ENCODE results near the gene ITGAX. TPM values are rescaled to one million over a fixed set of nuclear protein-coding genes. Genes with fewer than 3 reads are reported as not detected.

The ITGAX gene
- total RNA-seq, 1 donor: 0.36 TPM

DNA sequence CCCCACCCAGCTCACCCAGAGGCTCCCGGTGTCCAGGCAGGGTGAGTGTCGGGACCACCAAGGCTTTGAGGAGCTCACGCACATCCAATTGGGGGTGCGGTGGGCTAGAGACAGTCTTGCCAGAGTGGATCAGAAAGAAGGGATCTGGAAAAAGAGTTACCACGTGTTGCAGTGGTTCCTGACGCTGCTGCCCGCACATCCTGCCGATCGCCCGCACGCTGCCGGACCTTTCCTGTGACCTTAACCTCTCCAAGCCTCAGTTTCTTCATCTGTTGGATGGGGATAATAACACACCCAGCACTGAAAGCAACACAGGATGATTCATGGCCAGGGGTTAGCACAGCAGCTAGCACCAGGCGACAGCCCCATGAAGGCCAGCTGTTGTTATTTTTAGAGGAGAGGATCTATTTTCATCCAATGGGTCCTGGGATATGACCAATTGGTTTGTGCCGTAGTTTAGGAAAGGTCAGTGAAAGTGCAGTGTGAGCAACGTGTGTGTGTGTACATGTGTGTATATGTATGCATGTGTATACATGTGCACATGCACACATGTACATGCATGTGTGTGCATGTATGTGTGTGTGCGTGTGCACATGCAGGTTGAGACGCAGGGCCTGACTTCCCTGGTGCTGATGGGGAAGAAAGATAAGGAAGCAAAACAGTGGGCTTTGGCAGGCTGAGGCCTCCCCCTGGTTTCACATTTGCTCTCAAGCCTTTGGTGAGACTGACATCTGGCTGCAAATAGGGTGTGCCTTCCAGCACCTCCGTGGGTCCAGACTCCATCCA lies 2.5 kb downstream of the ITGAX start:
- TF ChIP-seq, protein P1, sequence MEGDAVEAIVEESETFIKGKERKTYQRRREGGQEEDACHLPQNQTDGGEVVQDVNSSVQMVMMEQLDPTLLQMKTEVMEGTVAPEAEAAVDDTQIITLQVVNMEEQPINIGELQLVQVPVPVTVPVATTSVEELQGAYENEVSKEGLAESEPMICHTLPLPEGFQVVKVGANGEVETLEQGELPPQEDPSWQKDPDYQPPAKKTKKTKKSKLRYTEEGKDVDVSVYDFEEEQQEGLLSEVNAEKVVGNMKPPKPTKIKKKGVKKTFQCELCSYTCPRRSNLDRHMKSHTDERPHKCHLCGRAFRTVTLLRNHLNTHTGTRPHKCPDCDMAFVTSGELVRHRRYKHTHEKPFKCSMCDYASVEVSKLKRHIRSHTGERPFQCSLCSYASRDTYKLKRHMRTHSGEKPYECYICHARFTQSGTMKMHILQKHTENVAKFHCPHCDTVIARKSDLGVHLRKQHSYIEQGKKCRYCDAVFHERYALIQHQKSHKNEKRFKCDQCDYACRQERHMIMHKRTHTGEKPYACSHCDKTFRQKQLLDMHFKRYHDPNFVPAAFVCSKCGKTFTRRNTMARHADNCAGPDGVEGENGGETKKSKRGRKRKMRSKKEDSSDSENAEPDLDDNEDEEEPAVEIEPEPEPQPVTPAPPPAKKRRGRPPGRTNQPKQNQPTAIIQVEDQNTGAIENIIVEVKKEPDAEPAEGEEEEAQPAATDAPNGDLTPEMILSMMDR (IDR thresholded peaks at IDR 0.05; ENCODE audit: extremely low read depth, low read depth, low read length): no peak
- no peak for DNase-seq (ENCODE audit: insufficient read length, low spot score, missing footprints)
- Histone ChIP-seq H3K36me3 (ENCODE audit: insufficient read depth, low read length) (no peaks in the 10 kb centered on the region), H2AFZ (ENCODE audit: low read length) (no peak overlapping the region), H3K27me3 (ENCODE audit: insufficient read depth, low read length) (no peaks in the 10 kb centered on the region), H3K27ac (ENCODE audit: low read depth, low read length) (no peak overlapping the region), H3K4me1 (ENCODE audit: insufficient read depth, low read length) (peaks cover 5% of the 10 kb centered on the region), H3K4me3 (ENCODE audit: insufficient read depth, low read length) (no peak overlapping the region), H3K79me2 (ENCODE audit: insufficient read depth, low read length) (no peaks in the 10 kb centered on the region), H3K9me3 (ENCODE audit: low read depth, low read length) (no peaks in the 10 kb centered on the region), H4K20me1 (ENCODE audit: insufficient read depth, low read length) (no peaks in the 10 kb centered on the region), H3K4me2 (ENCODE audit: insufficient read depth, low read length) (no peak overlapping the region)

DNA sequence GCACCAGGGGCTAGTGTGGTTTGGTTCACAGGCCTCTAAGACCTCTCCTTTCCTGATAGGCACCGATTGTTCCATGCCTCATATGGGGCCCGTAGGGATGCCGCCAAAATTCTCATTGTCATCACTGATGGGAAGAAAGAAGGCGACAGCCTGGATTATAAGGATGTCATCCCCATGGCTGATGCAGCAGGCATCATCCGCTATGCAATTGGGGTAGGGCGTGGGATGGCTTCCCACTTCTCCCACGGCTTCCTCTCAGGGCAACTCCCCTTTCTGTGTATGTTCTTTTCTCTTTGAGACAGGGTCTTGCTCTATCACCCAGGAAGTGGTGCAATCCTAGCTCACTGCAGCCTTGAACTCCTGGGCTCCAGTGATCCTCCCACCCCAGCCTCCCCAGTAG lies 5.3 kb downstream of the ITGAX start:
- Histone ChIP-seq H2AFZ (ENCODE audit: low read length) (no peak overlapping the region), H3K36me3 (ENCODE audit: insufficient read depth, low read length) (no peaks in the 10 kb centered on the region), H3K4me3 (ENCODE audit: insufficient read depth, low read length) (no peak overlapping the region), H3K9me3 (ENCODE audit: low read depth, low read length) (no peaks in the 10 kb centered on the region), H3K27ac (ENCODE audit: low read depth, low read length) (no peak overlapping the region), H3K79me2 (ENCODE audit: insufficient read depth, low read length) (no peaks in the 10 kb centered on the region), H3K4me1 (ENCODE audit: insufficient read depth, low read length) (peaks cover under 1% of the 10 kb centered on the region), H3K4me2 (ENCODE audit: insufficient read depth, low read length) (no peak overlapping the region), H3K27me3 (ENCODE audit: insufficient read depth, low read length) (no peaks in the 10 kb centered on the region), H4K20me1 (ENCODE audit: insufficient read depth, low read length) (no peaks in the 10 kb centered on the region)
- no peak for DNase-seq (ENCODE audit: insufficient read length, low spot score, missing footprints)
- TF ChIP-seq, protein P1 (IDR thresholded peaks at IDR 0.05; ENCODE audit: extremely low read depth, low read depth, low read length): no peak

DNA sequence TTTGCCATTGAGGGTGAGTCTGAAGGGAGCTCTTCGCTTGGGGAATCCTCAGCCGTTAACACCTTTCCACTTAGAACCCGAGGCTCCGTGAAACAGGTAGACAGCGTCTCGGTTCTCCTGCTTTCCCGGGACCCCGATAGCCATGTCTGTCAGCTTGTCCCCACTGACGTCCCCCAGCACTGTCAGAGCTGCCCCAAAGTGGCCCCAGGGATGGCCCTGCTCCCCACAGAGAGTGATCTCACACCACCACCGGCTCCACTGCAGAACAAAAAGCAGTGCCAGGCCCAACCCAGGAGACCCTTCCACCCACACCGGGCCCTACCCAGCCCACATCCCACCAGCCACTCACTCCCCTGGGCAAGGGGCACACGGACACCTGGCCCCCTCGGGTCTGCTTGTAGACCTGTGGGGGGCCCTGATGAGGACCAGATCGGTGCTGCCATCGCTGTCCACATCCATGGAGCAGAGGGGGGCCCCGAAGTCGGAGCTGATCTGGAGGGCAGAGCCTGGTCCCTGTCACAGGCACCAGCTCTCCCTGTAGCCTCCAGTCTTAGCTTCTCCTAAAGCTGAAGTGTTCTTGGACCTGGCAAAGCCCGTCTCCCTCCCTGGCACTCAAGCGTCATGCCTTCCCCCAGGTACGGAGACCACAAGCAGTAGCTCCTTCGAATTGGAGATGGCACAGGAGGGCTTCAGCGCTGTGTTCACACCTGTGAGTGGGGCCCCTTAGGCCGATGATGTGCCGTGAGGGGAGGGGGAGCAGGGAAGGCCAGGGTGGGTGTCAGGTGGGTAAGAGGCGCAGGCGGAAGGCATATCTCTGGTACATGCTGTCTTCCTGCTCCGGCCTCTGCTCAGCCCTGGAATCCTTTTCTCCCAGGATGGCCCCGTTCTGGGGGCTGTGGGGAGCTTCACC lies 6.5 kb downstream of the ITGAX start:
- no peaks in the 10 kb centered on the region for H3K4me1 ChIP-seq (ENCODE audit: insufficient read depth, low read length)
- H3K36me3 ChIP-seq (ENCODE audit: insufficient read depth, low read length): no peaks in the 10 kb centered on the region
- no peak overlapping the region for H3K4me2 ChIP-seq (ENCODE audit: insufficient read depth, low read length)
- no peak overlapping the region for H2AFZ ChIP-seq (ENCODE audit: low read length)
- no peaks in the 10 kb centered on the region for H3K79me2 ChIP-seq (ENCODE audit: insufficient read depth, low read length)
- no peaks in the 10 kb centered on the region for H3K9me3 ChIP-seq (ENCODE audit: low read depth, low read length)
- H3K4me3 ChIP-seq (ENCODE audit: insufficient read depth, low read length): no peak overlapping the region
- no peaks in the 10 kb centered on the region for H3K27me3 ChIP-seq (ENCODE audit: insufficient read depth, low read length)
- TF ChIP-seq, protein P1 (IDR thresholded peaks at IDR 0.05; ENCODE audit: extremely low read depth, low read depth, low read length): no peak
- H4K20me1 ChIP-seq (ENCODE audit: insufficient read depth, low read length): no peaks in the 10 kb centered on the region
- DNase-seq (ENCODE audit: insufficient read length, low spot score, missing footprints): no peak
- H3K27ac ChIP-seq (ENCODE audit: low read depth, low read length): no peak overlapping the region

Data from osteoblast (primary cell).